Bronchus fibroblast of lung (primary cell): ENCODE data around the gene SLC35E2B. TPM values are rescaled to one million over a fixed set of nuclear protein-coding genes. Genes with fewer than 3 reads are reported as not detected.

Experiments
- total RNA-seq: library from RNA; depleted of rRNA; stranded (reverse); fragments of >200 nt; gene quantifications from 2 replicates; pipeline ENCODE4 v1.2.3, GENCODE V29; 2015

Gene SLC35E2B
- total RNA-seq: 30.5 and 30.6 TPM in 2 replicates

GRCh38 chr1:1692714-1693647, at the start of gene SLC35E2B:
Gene SLC35E2B (minus strand): TSS chr1:1692795. CDS start chr1:1676699, 16,096 bp downstream.

DNA sequence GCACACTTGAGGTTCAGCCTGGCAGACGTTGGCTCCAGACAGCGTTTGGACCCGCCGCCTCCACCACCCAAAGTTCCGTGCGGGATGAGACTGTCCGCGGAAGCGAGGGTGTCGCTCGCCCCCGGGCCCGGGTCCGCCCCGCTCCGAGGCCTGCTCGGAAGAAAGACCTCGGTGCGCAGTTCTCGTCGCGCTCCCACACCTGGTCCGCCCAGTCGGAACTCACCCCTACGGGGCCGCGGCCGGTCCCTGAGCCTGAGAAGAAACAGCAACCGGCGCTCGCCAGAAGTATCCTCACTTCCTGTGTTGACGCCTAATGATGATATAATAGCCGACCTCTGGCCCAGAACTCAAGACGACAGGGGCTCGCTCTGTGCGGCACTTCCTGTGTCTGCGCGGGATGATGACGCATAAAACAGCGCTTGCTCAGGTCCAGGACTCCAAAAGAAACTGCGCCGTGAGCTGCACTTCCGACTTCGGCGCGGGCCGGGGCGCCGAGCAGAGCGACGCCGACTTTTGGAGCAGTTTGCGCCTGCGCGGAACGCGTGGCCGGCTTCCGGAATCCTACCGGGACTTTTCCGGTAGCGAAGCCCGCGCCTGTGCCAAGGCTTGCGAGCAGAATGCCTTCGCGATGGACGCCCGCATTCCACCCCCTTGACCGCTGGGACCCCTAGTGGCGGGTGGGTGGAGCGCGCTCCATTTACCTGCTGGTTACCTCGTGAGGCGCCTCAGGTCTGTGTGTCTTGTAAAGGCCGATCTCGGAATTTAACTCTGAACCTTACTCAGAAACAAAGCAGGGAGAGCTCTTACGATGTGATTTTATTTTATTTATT, 31.7 kb upstream of the SLC35E2B start, which contains the start of gene CDK11A:
CDK11A (minus strand) TSS at position 323 of the 830 bp plus-strand sequence. CDS start 1,539 bp downstream, outside the sequence.

DNA sequence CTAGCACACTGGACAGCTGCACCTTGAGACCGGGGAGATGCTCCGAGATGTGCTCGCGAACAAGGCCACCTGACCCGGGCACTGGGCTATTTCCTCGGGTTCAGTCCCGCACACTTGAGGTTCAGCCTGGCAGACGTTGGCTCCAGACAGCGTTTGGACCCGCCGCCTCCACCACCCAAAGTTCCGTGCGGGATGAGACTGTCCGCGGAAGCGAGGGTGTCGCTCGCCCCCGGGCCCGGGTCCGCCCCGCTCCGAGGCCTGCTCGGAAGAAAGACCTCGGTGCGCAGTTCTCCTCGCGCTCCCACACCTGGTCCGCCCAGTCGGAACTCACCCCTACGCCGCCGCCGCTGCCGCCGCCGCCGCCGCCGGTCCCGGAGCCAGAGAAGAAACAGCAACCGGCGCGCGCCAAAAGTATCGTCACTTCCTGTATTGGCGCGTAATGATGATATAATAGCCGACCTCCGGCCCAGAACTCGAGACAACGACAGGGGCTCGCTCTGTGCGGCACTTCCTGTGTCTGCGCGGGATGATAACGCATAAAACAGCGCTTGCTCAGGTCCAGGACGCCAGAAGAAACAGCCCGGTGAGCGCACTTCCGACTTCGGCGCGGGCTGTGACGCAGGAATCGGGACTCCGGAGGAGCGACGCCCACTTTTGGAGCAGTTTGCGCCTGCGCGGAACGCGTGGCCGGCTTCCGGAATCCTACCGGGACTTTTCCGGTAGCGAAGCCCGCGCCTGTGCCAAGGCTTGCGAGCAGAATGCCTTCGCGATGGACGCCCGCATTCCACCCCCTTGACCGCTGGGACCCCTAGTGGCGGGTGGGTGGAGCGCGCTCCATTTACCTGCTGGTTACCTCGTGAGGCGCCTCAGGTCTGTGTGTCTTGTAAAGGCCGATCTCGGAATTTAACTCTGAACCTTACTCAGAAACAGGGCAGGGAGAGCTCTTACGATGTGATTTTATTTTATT, 33.7 kb downstream of the SLC35E2B start, which contains the start of gene CDK11B:
CDK11B (minus strand) TSS at position 422 of the 967 bp plus-strand sequence. CDS start 1,519 bp downstream, outside the sequence.

GRCh38 chr1:1631782-1632420, 60.7 kb downstream of the SLC35E2B start, which contains the start of gene MMP23B:
Gene MMP23B (plus strand): TSS chr1:1632173. CDS start chr1:1632219, 46 bp downstream.

DNA sequence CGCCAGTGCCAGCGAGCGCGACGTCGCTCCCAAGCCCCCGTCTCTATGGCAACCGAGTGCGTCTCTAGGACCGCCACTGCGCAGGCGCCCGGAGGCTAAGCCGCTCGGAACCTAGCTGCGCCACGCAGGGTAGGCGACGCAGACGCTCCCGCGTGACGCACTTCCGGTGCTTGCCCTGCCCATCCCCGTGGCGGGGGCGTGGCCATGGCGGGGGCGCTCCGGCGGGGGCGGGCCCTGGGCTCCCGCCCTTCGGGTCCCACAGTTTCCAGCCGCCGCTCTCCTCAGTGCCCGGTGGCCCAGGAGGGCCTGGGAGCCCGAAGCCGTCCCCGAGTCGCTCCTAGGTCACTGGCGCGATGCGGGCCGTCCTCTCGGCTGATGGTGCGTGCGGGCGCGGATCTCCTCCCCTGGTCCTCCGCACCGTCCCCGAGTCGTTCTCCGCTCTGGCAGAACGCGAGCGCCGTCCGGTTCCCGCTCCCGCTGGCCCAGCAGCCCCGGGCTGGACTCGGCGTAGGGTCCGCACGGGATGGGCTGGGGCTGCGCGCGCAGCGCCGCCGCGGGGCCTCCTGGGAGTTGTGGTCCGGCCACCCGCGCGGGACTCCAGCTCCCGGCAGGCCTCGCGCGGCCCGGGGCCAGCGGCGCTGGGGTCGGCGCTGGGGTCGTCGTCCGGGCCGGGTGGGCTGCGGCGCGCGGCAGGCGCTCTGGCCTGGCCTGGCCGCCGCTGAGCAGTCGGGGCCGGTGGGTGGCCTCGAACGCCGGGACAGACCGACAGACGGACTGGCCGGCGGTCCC, 77.1 kb downstream of the SLC35E2B start, which contains the start of gene MIB2:
MIB2 (plus strand) TSS at position 245 of the 789 bp plus-strand sequence. CDS start 7,953 bp downstream, outside the sequence.

Other genes with a start within 250 kb of the SLC35E2B start
- under 0.01 TPM in 1 of 2 replicates, not detected in the other for gene ATAD3C, start 243.1 kb downstream of the SLC35E2B start, total RNA-seq
- 25.1 and 26.3 TPM in 2 replicates for gene ATAD3B, start 221.0 kb downstream of the SLC35E2B start, total RNA-seq
- gene ATAD3A, start 180.6 kb downstream of the SLC35E2B start, total RNA-seq: 65.6 and 66.2 TPM in 2 replicates
- 3.0 and 4.0 TPM in 2 replicates for gene TMEM240, start 152.2 kb downstream of the SLC35E2B start, total RNA-seq
- 115 and 136 TPM in 2 replicates for gene SSU72, start 117.9 kb downstream of the SLC35E2B start, total RNA-seq
- 3.1 and 3.4 TPM in 2 replicates for gene FNDC10, start 92.7 kb downstream of the SLC35E2B start, total RNA-seq
- 21.7 and 23.6 TPM in 2 replicates for gene MIB2, start 77.3 kb downstream of the SLC35E2B start, total RNA-seq
- gene MMP23B, start 60.6 kb downstream of the SLC35E2B start, total RNA-seq: 10.3 and 10.4 TPM in 2 replicates
- 14.3 and 16.5 TPM in 2 replicates for gene CDK11B, start 33.8 kb downstream of the SLC35E2B start, total RNA-seq
- 7.4 and 15.1 TPM in 2 replicates for gene CDK11A, start 31.6 kb upstream of the SLC35E2B start, total RNA-seq
- 39.4 and 43.7 TPM in 2 replicates for gene NADK, start 85.7 kb upstream of the SLC35E2B start, total RNA-seq
- gene GNB1, start 198.3 kb upstream of the SLC35E2B start, total RNA-seq: 138 and 140 TPM in 2 replicates
- gene CALML6, start 222.5 kb upstream of the SLC35E2B start, total RNA-seq: not detected in 2 replicates
- gene TMEM52, start 226.5 kb upstream of the SLC35E2B start, total RNA-seq: 1.3 and 1.8 TPM in 2 replicates